ENCODE results near the gene CLEC16A.

- TF ChIP-seq CTCF (IDR thresholded peaks at IDR 0.05) (no peak), POLR2A (IDR thresholded peaks at IDR 0.05) (no peak), EP300 (IDR thresholded peaks at IDR 0.05; ENCODE audit: low read depth) (no peak)
These were observed 107.8 kb downstream of the CLEC16A start for GRCh38 chr16:11051879-11052808.

All from transverse colon (tissue), 3 donors.